ENCODE data around the gene OPTC.

DNA sequence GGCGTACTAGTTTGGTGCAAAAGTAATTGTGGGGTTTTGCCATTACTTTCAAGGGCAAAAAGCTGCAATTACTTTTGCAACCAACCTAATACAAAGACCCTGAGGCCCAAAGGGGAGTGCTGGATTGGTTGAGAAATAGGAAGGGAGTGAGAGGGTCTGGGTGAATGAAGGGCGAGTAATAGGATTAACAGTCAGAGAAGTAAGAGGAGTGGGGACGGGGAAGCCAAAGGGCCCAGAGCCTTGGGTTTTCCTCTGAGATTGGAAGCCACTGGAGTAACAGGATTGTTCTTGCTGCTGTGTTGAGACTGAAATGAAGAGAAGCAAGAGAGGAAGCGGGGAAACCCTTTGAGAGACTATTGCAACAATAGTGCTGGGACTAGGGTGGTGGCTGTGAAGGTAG, 37.4 kb upstream of the OPTC start:
- TF ChIP-seq POLR2AphosphoS5 (IDR thresholded peaks at IDR 0.05; ENCODE audit: low read depth, low read length) (no peak), POLR2A (IDR thresholded peaks at IDR 0.05; ENCODE audit: low read depth, low read length) (no peak)
